MM.1S (cell line): ENCODE data around the gene TESK2.
A peak's percentile ranks its signal among the peaks of the same experiment; 100 is the strongest.
"Not testable (repeated sequence)": the region's sequence is repeated elsewhere in the genome, so short reads cannot be mapped to it uniquely, and the experiment has no call there.

Source experiments
- DNase-seq: peaks from one replicate; pipeline ENCODE4 v3.0.0-alpha.2; 2015
- H2AFZ ChIP-seq: fragments of 300-600 bp; sonication (generic); 2 replicates; pipeline ENCODE4 v1.6.0; 2016; ENCODE audit warnings: antibody characterized with exemption, low read length
- H3F3A ChIP-seq: fragments of 300-600 bp; sonication (generic); 2 replicates; pipeline ENCODE4 v1.6.1; 2016; ENCODE audit warnings: mild to moderate bottlenecking, antibody characterized with exemption, low read length, moderate library complexity, mixed read lengths; ENCODE audit not compliant: insufficient read depth
- H3K27ac ChIP-seq: fragments of 300-600 bp; sonication (generic); 2 replicates; pipeline ENCODE4 v1.5.1; 2016; ENCODE audit warnings: mild to moderate bottlenecking, low read length
- H3K27me3 ChIP-seq: fragments of 300-600 bp; sonication (generic); replicated peaks from 2 replicates; pipeline ENCODE4 v1.6.0; 2016; ENCODE audit warnings: low read length; ENCODE audit not compliant: insufficient read depth
- H3K36me3 ChIP-seq: fragments of 300-600 bp; sonication (generic); replicated peaks from 2 replicates; pipeline ENCODE4 v1.6.1; 2016; ENCODE audit warnings: mild to moderate bottlenecking, low read length, mixed read lengths; ENCODE audit not compliant: insufficient read depth
- H3K4me1 ChIP-seq: fragments of 300-600 bp; sonication (generic); 2 replicates; pipeline ENCODE4 v1.6.1; 2016; ENCODE audit warnings: low read length, mixed read lengths
- H3K4me2 ChIP-seq: fragments of 300-600 bp; sonication (generic); 2 replicates; pipeline ENCODE4 v1.6.0; 2016; ENCODE audit warnings: low read depth, low read length
- H3K4me3 ChIP-seq: fragments of 300-600 bp; sonication (generic); 2 replicates; pipeline ENCODE4 v1.5.1; 2016; ENCODE audit warnings: low read length, mixed read lengths
- H3K79me2 ChIP-seq: fragments of 300-600 bp; sonication (generic); 2 replicates; pipeline ENCODE4 v1.6.1; 2016; ENCODE audit warnings: mixed run types, low read length, mixed read lengths
- H3K9ac ChIP-seq: fragments of 300-600 bp; sonication (generic); 2 replicates; pipeline ENCODE4 v1.6.1; 2016; ENCODE audit warnings: low read length, mixed read lengths
- H3K9me2 ChIP-seq: fragments of 300-600 bp; sonication (generic); replicated peaks from 2 replicates; pipeline ENCODE4 v1.6.1; 2016; ENCODE audit warnings: mild to moderate bottlenecking, low read length, mixed read lengths; ENCODE audit not compliant: insufficient read depth
- H3K9me3 ChIP-seq: fragments of 300-600 bp; sonication (generic); replicated peaks from 2 replicates; pipeline ENCODE4 v1.6.1; 2016; ENCODE audit warnings: mild to moderate bottlenecking, low read length, mixed read lengths; ENCODE audit not compliant: insufficient read depth
- H4K20me1 ChIP-seq: fragments of 300-600 bp; sonication (generic); 2 replicates; pipeline ENCODE4 v1.6.1; 2016; ENCODE audit warnings: mild to moderate bottlenecking, low read length, moderate library complexity, mixed read lengths; ENCODE audit not compliant: insufficient read depth
- EZH2 ChIP-seq: fragments of 300-600 bp; sonication (generic); optimal IDR thresholded peaks from 2 replicates; pipeline ENCODE3; 2017; ENCODE audit warnings: low read depth, mild to moderate bottlenecking, antibody characterized with exemption, low read length, mixed read lengths
- EZH2phosphoT487 ChIP-seq: fragments of 300-600 bp; sonication (generic); IDR thresholded peaks from 2 replicates; pipeline ENCODE4 v1.6.1; 2018; ENCODE audit warnings: antibody characterized with exemption, low read length
- TF ChIP-seq, protein P1 (sequence below): fragments of 300-600 bp; sonication (generic); IDR thresholded peaks from 2 replicates; pipeline ENCODE4 v1.5.1; 2016; ENCODE audit warnings: antibody characterized with exemption, low read length, mixed read lengths

Gene TESK2

DNA sequence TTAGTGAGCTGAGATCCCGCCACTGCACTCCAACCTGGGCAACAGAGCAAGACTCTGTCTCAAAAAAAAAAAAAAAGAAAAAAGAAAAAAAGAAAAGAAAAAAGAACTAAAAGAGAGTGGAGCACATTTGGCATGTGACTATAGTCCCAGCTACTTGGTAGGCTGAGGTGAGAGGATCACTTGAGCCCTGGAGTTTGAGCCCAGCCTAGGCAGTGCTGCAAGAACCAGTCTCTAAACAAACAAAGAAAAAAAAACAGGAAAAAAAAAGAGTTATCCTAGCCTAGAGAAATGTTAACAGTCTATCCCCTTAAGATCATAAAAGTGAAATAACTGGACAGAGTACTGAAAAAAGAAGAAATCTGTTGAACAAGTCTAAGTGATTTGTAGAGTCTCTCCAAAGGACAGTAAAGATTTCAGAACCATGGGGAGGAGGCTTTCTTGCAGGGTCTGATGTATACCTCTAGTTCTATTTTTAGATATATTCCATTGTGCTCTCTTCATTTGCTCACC, 35.2 kb upstream of the TESK2 start:
- DNase-seq: no peak
- Histone ChIP-seq H4K20me1 (no peaks in the 10 kb centered on the region), H3K36me3 (no peaks in the 10 kb centered on the region), H3F3A (0 out of 2 replicates have a peak, but pooled peaks cover 2% of the 10 kb centered on the region), H2AFZ (no peak overlapping the region), H3K9ac (no peak overlapping the region), H3K27ac (no peak overlapping the region), H3K9me2 (no peaks in the 10 kb centered on the region), H3K4me3 (no peak overlapping the region), H3K79me2 (peaks cover 5% of the 10 kb centered on the region), H3K4me2 (no peak overlapping the region), H3K27me3 (no peaks in the 10 kb centered on the region), H3K4me1 (0 out of 2 replicates have a peak, but pooled peaks cover 3% of the 10 kb centered on the region), H3K9me3 (no peaks in the 10 kb centered on the region)
- no peak for TF ChIP-seq EZH2
- TF ChIP-seq, protein P1, sequence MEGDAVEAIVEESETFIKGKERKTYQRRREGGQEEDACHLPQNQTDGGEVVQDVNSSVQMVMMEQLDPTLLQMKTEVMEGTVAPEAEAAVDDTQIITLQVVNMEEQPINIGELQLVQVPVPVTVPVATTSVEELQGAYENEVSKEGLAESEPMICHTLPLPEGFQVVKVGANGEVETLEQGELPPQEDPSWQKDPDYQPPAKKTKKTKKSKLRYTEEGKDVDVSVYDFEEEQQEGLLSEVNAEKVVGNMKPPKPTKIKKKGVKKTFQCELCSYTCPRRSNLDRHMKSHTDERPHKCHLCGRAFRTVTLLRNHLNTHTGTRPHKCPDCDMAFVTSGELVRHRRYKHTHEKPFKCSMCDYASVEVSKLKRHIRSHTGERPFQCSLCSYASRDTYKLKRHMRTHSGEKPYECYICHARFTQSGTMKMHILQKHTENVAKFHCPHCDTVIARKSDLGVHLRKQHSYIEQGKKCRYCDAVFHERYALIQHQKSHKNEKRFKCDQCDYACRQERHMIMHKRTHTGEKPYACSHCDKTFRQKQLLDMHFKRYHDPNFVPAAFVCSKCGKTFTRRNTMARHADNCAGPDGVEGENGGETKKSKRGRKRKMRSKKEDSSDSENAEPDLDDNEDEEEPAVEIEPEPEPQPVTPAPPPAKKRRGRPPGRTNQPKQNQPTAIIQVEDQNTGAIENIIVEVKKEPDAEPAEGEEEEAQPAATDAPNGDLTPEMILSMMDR: no peak
- TF ChIP-seq EZH2phosphoT487: no peak

GRCh38 chr1:45523975-45524374, 33.0 kb upstream of the TESK2 start:
- not testable (repeated sequence) for H2AFZ ChIP-seq, H4K20me1 ChIP-seq, H3K27ac ChIP-seq, H3K4me1 ChIP-seq, H3K4me2 ChIP-seq, H3K36me3 ChIP-seq, H3K9me2 ChIP-seq, H3K9ac ChIP-seq, H3K4me3 ChIP-seq, H3K27me3 ChIP-seq, H3K9me3 ChIP-seq, DNase-seq
- Histone ChIP-seq H3F3A (peaks cover 19% of the 10 kb centered on the region), H3K79me2 (peaks cover 25% of the 10 kb centered on the region)

GRCh38 chr1:45523516-45523915, 32.6 kb upstream of the TESK2 start:
- H3K27me3 ChIP-seq, H3K9ac ChIP-seq: not testable (repeated sequence)

GRCh38 chr1:45522324-45523104, 31.6 kb upstream of the TESK2 start:
- peak overlapping the region; percentile 64 for H3K4me2 ChIP-seq
- peak overlapping the region; percentile 95 for H3K4me3 ChIP-seq
- H3K27ac ChIP-seq: peak overlapping the region; percentile 55; the same call in 1 of the 2 replicates
- H2AFZ ChIP-seq: peak overlapping the region; percentile 86
- DNase-seq: no peak
- no peaks in the 10 kb centered on the region for H3K27me3 ChIP-seq
- H3K9me3 ChIP-seq: no peaks in the 10 kb centered on the region
- H3K4me1 ChIP-seq: peaks cover 11% of the 10 kb centered on the region
- TF ChIP-seq EZH2 (no peak), EZH2phosphoT487 (no peak)
- TF ChIP-seq, protein P1: no peak
- peaks cover 25% of the 10 kb centered on the region for H3F3A ChIP-seq
- peaks cover 39% of the 10 kb centered on the region for H3K79me2 ChIP-seq
- H4K20me1 ChIP-seq: no peaks in the 10 kb centered on the region
- peak overlapping the region; percentile 85 for H3K9ac ChIP-seq
- peaks cover 3% of the 10 kb centered on the region; the same call in 1 of the 2 replicates for H3K36me3 ChIP-seq
- no peaks in the 10 kb centered on the region for H3K9me2 ChIP-seq

More at GRCh38 chr1:45523516-45523915, 32.6 kb upstream of the TESK2 start:
- H3K9me2 ChIP-seq, H3K9me3 ChIP-seq, H3K27ac ChIP-seq, H3K36me3 ChIP-seq, DNase-seq, H3K4me1 ChIP-seq, H3K4me3 ChIP-seq, H3K4me2 ChIP-seq, H2AFZ ChIP-seq, H4K20me1 ChIP-seq: not testable (repeated sequence)
- Histone ChIP-seq H3F3A (peaks cover 24% of the 10 kb centered on the region), H3K79me2 (peaks cover 30% of the 10 kb centered on the region)
